WTC11 (cell line): Measurements from ENCODE around the gene METRNL. TPM values are rescaled to one million over a fixed set of nuclear protein-coding genes. Genes with fewer than 3 reads are reported as not detected.
A peak's percentile ranks its signal among the peaks of the same experiment; 100 is the strongest.

ENCODE experiments used
- ATAC-seq: fragments of 200-7000 bp; cut with Tn5 transposase; 2 replicates; pipeline ENCODE4 v1.10.0; 2021; ENCODE audit warnings: mild to moderate bottlenecking, moderate library complexity
- CTCF ChIA-PET: fragments of 300-600 bp; sonication (Branson Sonifier 250); formaldehyde crosslinking; loops from one replicate; lab custom pipeline; 2021; ENCODE audit warnings: antibody characterized with exemption; lab: Charles Lee
- POLR2A ChIA-PET: fragments of 350-600 bp; sonication (Branson Sonifier 250); formaldehyde crosslinking; loops from one replicate; lab custom pipeline; 2021; ENCODE audit warnings: antibody characterized with exemption; lab: Charles Lee
- DNase-seq: peaks from one replicate; pipeline ENCODE4 v3.0.0; 2021; ENCODE audit warnings: low spot score
- H3K27ac Mint-ChIP-seq: 2 replicates; pipeline ENCODE4 v1.8.0; 2021; ENCODE audit warnings: mixed read lengths
- H3K27me3 Mint-ChIP-seq: 2 replicates; pipeline ENCODE4 v1.8.0; 2021; ENCODE audit warnings: low read depth, mild to moderate bottlenecking, moderate library complexity, mixed read lengths
- H3K36me3 Mint-ChIP-seq: 2 replicates; pipeline ENCODE4 v1.8.0; 2021; ENCODE audit warnings: mixed read lengths
- H3K4me1 Mint-ChIP-seq: 2 replicates; pipeline ENCODE4 v1.8.0; 2022; ENCODE audit warnings: mixed read lengths
- H3K4me3 Mint-ChIP-seq: 2 replicates; pipeline ENCODE4 v1.8.0; 2021; ENCODE audit warnings: mild to moderate bottlenecking, moderate library complexity, mixed read lengths
- H3K9me3 Mint-ChIP-seq: 2 replicates; pipeline ENCODE4 v1.8.0; 2021; ENCODE audit warnings: mixed read lengths
- ELF4 ChIP-seq: sonication (generic); formaldehyde crosslinking; IDR thresholded peaks from 2 replicates; pipeline ENCODE4 v1.8.1; 2022; ENCODE audit warnings: low read depth, mild to moderate bottlenecking, moderate library complexity, missing genetic modification reagents
- IRF2 ChIP-seq: sonication (generic); formaldehyde crosslinking; IDR thresholded peaks from 2 replicates; pipeline ENCODE4 v1.8.0; 2022; ENCODE audit warnings: low read depth, missing genetic modification reagents, borderline replicate concordance
- SMAD3 ChIP-seq: sonication (generic); formaldehyde crosslinking; IDR thresholded peaks from 2 replicates; pipeline ENCODE4 v1.8.0; 2022; ENCODE audit warnings: missing genetic modification reagents, mild to moderate bottlenecking, borderline replicate concordance
- SOX15 ChIP-seq: fragments of 250-450 bp; sonication (Bioruptor Pico); IDR thresholded peaks from 2 replicates; pipeline ENCODE4 v1.9.0; 2021; ENCODE audit warnings: mild to moderate bottlenecking
- ZBTB21 ChIP-seq: sonication (generic); formaldehyde crosslinking; IDR thresholded peaks from 2 replicates; pipeline ENCODE4 v1.8.1; 2023; ENCODE audit warnings: mild to moderate bottlenecking, missing genetic modification reagents, borderline replicate concordance
- ZNF263 ChIP-seq: sonication (generic); formaldehyde crosslinking; IDR thresholded peaks from 2 replicates; pipeline ENCODE4 v1.8.1; 2022; ENCODE audit warnings: low read depth, mild to moderate bottlenecking, moderate library complexity, missing genetic modification reagents
- ZNF671 ChIP-seq: fragments of 250-450 bp; sonication (Bioruptor Pico); IDR thresholded peaks from 2 replicates; pipeline ENCODE4 v1.8.0; 2021; ENCODE audit warnings: mild to moderate bottlenecking
- total RNA-seq: library from RNA; stranded (reverse); gene quantifications from 3 replicates; pipeline ENCODE4 v1.2.3, GENCODE V29; 2021
- TF ChIP-seq, protein P1 (sequence below): sonication (generic); formaldehyde crosslinking; IDR thresholded peaks from 2 replicates; pipeline ENCODE4 v1.8.1; 2022; ENCODE audit warnings: missing genetic modification reagents, borderline replicate concordance
- TF ChIP-seq, protein P2 (sequence below): sonication (generic); formaldehyde crosslinking; IDR thresholded peaks from 2 replicates; pipeline ENCODE4 v1.8.0; 2023; ENCODE audit warnings: missing genetic modification reagents, mild to moderate bottlenecking, borderline replicate concordance
- TF ChIP-seq, protein P3 (sequence below): fragments of 250-450 bp; sonication (Bioruptor Pico); IDR thresholded peaks from 2 replicates; pipeline ENCODE4 v2.1.2; 2022; ENCODE audit warnings: mild to moderate bottlenecking, moderate library complexity
- TF ChIP-seq, protein P4 (sequence below): fragments of 250-450 bp; sonication (Bioruptor Pico); IDR thresholded peaks from 2 replicates; pipeline ENCODE4 v1.9.0; 2021; ENCODE audit warnings: moderate library complexity, mild to moderate bottlenecking, inconsistent platforms, borderline replicate concordance
- TF ChIP-seq, protein P5 (sequence below): sonication (generic); formaldehyde crosslinking; IDR thresholded peaks from 2 replicates; pipeline ENCODE4 v1.8.1; 2023; ENCODE audit warnings: mild to moderate bottlenecking, missing genetic modification reagents, moderate library complexity
- TF ChIP-seq, protein P6 (sequence below): sonication (generic); formaldehyde crosslinking; IDR thresholded peaks from 2 replicates; pipeline ENCODE4 v1.8.1; 2022; ENCODE audit warnings: low read depth, mild to moderate bottlenecking, moderate library complexity, missing genetic modification reagents, borderline replicate concordance
- TF ChIP-seq, protein P7 (sequence below): sonication (generic); formaldehyde crosslinking; conservative IDR thresholded peaks from 2 replicates; pipeline ENCODE4 v1.8.1; 2023; ENCODE audit warnings: mild to moderate bottlenecking, low read depth, missing genetic modification reagents, moderate library complexity
- TF ChIP-seq, protein P8 (sequence below): sonication (generic); formaldehyde crosslinking; IDR thresholded peaks from 2 replicates; pipeline ENCODE4 v1.8.1; 2022; ENCODE audit warnings: mild to moderate bottlenecking, missing genetic modification reagents, moderate library complexity, borderline replicate concordance
- TF ChIP-seq, protein P9 (sequence below): sonication (generic); formaldehyde crosslinking; conservative IDR thresholded peaks from 2 replicates; pipeline ENCODE4 v1.8.1; 2022; ENCODE audit warnings: mild to moderate bottlenecking, missing genetic modification reagents
- TF ChIP-seq, protein P10 (sequence below): fragments of 250-450 bp; sonication (Bioruptor Pico); conservative IDR thresholded peaks from 2 replicates; pipeline ENCODE4 v1.9.0; 2021; ENCODE audit warnings: mild to moderate bottlenecking

METRNL gene
- total RNA-seq, 1 experiment from 2014 or later: 27.7 TPM

DNA sequence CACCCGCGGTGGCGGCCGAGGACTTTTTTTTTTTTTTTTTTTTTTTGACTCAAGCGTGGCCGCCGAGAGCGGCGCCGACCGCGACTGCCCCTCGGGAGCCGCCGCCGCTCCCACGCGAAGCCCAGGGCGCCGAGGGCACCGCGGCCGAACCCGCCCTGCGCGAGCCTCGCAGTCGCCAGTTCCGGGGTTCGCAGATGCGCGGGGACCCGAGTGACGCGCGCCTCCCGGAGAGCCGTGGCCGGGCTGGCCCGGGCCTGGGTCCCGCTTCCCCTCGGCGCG lies 1.1 kb downstream of the METRNL start (continued):
- TF ChIP-seq, protein P1, sequence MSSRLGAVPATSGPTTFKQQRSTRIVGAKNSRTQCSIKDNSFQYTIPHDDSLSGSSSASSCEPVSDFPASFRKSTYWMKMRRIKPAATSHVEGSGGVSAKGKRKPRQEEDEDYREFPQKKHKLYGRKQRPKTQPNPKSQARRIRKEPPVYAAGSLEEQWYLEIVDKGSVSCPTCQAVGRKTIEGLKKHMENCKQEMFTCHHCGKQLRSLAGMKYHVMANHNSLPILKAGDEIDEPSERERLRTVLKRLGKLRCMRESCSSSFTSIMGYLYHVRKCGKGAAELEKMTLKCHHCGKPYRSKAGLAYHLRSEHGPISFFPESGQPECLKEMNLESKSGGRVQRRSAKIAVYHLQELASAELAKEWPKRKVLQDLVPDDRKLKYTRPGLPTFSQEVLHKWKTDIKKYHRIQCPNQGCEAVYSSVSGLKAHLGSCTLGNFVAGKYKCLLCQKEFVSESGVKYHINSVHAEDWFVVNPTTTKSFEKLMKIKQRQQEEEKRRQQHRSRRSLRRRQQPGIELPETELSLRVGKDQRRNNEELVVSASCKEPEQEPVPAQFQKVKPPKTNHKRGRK (CRISPR knock-in tag): no peak
- TF ChIP-seq, protein P2, sequence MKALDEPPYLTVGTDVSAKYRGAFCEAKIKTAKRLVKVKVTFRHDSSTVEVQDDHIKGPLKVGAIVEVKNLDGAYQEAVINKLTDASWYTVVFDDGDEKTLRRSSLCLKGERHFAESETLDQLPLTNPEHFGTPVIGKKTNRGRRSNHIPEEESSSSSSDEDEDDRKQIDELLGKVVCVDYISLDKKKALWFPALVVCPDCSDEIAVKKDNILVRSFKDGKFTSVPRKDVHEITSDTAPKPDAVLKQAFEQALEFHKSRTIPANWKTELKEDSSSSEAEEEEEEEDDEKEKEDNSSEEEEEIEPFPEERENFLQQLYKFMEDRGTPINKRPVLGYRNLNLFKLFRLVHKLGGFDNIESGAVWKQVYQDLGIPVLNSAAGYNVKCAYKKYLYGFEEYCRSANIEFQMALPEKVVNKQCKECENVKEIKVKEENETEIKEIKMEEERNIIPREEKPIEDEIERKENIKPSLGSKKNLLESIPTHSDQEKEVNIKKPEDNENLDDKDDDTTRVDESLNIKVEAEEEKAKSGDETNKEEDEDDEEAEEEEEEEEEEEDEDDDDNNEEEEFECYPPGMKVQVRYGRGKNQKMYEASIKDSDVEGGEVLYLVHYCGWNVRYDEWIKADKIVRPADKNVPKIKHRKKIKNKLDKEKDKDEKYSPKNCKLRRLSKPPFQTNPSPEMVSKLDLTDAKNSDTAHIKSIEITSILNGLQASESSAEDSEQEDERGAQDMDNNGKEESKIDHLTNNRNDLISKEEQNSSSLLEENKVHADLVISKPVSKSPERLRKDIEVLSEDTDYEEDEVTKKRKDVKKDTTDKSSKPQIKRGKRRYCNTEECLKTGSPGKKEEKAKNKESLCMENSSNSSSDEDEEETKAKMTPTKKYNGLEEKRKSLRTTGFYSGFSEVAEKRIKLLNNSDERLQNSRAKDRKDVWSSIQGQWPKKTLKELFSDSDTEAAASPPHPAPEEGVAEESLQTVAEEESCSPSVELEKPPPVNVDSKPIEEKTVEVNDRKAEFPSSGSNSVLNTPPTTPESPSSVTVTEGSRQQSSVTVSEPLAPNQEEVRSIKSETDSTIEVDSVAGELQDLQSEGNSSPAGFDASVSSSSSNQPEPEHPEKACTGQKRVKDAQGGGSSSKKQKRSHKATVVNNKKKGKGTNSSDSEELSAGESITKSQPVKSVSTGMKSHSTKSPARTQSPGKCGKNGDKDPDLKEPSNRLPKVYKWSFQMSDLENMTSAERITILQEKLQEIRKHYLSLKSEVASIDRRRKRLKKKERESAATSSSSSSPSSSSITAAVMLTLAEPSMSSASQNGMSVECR (CRISPR knock-in tag): no peak
- TF ChIP-seq IRF2 (no peak), SMAD3 (CRISPR knock-in tag) (no peak), SOX15 (CRISPR knock-in tag) (no peak), ELF4 (CRISPR knock-in tag) (no peak), ZNF263 (no peak)
- TF ChIP-seq, protein P3, sequence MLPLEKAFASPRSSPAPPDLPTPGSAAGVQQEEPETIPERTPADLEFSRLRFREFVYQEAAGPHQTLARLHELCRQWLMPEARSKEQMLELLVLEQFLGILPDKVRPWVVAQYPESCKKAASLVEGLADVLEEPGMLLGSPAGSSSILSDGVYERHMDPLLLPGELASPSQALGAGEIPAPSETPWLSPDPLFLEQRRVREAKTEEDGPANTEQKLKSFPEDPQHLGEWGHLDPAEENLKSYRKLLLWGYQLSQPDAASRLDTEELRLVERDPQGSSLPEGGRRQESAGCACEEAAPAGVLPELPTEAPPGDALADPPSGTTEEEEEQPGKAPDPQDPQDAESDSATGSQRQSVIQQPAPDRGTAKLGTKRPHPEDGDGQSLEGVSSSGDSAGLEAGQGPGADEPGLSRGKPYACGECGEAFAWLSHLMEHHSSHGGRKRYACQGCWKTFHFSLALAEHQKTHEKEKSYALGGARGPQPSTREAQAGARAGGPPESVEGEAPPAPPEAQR (CRISPR knock-in tag): no peak
- TF ChIP-seq, protein P4, sequence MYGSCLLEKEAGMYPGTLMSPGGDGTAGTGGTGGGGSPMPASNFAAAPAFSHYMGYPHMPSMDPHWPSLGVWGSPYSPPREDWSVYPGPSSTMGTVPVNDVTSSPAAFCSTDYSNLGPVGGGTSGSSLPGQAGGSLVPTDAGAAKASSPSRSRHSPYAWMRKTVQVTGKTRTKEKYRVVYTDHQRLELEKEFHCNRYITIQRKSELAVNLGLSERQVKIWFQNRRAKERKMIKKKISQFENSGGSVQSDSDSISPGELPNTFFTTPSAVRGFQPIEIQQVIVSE (CRISPR knock-in tag): no peak
- TF ChIP-seq, protein P5, sequence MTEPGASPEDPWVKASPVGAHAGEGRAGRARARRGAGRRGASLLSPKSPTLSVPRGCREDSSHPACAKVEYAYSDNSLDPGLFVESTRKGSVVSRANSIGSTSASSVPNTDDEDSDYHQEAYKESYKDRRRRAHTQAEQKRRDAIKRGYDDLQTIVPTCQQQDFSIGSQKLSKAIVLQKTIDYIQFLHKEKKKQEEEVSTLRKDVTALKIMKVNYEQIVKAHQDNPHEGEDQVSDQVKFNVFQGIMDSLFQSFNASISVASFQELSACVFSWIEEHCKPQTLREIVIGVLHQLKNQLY (CRISPR knock-in tag): no peak
- TF ChIP-seq, protein P6, sequence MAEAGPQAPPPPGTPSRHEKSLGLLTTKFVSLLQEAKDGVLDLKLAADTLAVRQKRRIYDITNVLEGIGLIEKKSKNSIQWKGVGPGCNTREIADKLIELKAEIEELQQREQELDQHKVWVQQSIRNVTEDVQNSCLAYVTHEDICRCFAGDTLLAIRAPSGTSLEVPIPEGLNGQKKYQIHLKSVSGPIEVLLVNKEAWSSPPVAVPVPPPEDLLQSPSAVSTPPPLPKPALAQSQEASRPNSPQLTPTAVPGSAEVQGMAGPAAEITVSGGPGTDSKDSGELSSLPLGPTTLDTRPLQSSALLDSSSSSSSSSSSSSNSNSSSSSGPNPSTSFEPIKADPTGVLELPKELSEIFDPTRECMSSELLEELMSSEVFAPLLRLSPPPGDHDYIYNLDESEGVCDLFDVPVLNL: no peak

DNA sequence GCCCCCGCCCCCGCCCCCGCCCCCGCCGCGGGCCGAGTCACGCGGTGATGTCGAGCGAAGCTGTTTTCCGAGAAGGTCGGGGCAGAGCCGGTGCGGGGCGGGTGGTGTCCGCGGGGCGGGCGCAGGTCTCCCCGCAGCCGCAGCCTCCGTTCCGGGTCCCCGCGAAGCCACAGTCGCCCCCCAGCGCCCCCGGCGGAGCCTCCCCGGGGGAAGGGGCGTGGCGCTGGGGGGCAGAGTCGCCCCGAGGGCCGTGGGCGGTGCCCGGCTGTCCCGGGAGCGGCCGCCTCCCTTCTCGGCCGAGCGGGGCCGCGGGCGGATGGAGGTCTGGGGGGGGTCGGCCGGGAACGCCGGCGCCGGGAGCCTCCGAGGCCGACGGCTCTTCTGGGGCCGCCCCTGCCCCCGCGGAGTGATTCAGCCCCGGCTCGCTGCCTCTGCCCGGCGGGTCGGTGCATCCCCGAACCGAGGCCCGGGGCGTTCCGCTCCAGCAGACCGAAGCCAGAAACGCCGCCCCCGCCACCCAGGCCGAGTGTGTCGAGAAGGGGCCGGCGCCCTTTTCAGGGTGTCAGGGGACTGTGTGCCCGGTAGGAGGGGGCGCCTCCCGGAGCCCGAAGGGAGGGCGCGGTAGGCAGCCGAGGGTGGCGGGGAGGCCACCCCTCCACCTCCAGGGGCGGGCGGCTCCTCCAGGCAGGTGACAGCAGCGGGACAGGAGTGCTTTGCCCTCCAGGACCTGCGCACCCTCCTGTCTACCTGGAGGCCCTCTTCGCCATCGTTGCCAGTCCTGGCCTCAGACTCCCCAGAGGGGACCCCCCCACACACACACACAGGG lies 1.7 kb downstream of the METRNL start:
- no peak for ATAC-seq
- no peak for DNase-seq
- ChIA-PET POLR2A (no interaction called here), CTCF (no interaction called here)
- H3K27me3 Mint-ChIP-seq: peaks cover 39% of the 10 kb centered on the region
- peak overlapping the region; percentile 62 for H3K4me3 Mint-ChIP-seq
- H3K27ac Mint-ChIP-seq: no peak overlapping the region
- H3K4me1 Mint-ChIP-seq: peaks cover 43% of the 10 kb centered on the region
- H3K36me3 Mint-ChIP-seq: peaks cover 4% of the 10 kb centered on the region; the same call in 1 of the 2 replicates
- H3K9me3 Mint-ChIP-seq: no peaks in the 10 kb centered on the region
- TF ChIP-seq ZNF671 (CRISPR knock-in tag): no peak
- TF ChIP-seq, protein P7, sequence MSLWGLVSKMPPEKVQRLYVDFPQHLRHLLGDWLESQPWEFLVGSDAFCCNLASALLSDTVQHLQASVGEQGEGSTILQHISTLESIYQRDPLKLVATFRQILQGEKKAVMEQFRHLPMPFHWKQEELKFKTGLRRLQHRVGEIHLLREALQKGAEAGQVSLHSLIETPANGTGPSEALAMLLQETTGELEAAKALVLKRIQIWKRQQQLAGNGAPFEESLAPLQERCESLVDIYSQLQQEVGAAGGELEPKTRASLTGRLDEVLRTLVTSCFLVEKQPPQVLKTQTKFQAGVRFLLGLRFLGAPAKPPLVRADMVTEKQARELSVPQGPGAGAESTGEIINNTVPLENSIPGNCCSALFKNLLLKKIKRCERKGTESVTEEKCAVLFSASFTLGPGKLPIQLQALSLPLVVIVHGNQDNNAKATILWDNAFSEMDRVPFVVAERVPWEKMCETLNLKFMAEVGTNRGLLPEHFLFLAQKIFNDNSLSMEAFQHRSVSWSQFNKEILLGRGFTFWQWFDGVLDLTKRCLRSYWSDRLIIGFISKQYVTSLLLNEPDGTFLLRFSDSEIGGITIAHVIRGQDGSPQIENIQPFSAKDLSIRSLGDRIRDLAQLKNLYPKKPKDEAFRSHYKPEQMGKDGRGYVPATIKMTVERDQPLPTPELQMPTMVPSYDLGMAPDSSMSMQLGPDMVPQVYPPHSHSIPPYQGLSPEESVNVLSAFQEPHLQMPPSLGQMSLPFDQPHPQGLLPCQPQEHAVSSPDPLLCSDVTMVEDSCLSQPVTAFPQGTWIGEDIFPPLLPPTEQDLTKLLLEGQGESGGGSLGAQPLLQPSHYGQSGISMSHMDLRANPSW (CRISPR knock-in tag): no peak
- no peak for TF ChIP-seq SOX15 (CRISPR knock-in tag)
- TF ChIP-seq, protein P8, sequence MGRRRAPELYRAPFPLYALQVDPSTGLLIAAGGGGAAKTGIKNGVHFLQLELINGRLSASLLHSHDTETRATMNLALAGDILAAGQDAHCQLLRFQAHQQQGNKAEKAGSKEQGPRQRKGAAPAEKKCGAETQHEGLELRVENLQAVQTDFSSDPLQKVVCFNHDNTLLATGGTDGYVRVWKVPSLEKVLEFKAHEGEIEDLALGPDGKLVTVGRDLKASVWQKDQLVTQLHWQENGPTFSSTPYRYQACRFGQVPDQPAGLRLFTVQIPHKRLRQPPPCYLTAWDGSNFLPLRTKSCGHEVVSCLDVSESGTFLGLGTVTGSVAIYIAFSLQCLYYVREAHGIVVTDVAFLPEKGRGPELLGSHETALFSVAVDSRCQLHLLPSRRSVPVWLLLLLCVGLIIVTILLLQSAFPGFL: no peak
- TF ChIP-seq ZBTB21 (CRISPR knock-in tag): no peak
- TF ChIP-seq, protein P9, sequence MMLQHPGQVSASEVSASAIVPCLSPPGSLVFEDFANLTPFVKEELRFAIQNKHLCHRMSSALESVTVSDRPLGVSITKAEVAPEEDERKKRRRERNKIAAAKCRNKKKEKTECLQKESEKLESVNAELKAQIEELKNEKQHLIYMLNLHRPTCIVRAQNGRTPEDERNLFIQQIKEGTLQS: no peak
- TF ChIP-seq, protein P10, sequence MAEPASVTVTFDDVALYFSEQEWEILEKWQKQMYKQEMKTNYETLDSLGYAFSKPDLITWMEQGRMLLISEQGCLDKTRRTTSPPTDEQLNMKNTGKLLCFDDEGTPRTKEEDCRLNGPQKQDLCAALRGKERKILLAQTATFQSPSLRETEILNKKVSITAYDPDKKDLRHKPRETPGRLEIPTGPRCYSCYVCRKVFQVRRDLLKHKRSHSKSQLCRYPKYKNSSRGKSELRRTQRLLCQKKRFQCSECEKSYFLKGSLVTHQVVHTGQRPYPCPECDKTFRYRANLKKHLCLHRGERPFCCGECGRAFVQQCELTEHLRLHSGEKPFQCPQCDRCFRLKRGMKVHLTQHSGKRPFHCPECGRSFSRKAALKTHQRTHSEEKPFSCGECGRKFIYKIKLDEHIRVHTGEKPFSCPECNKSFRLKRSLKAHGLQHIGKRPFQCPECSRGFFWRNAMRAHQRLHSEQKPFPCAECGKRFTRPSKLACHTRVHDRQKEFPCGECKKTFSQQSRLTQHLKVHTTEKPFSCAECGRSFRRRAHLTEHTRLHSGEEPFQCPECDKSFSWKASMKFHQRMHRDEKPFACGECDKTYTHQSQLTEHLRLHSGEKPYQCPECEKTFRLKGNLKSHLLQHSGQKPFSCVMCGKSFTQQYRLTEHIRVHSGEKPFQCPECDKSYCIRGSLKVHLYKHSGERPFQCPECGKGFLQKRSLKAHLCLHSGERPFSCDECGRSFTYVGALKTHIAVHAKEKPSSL (CRISPR knock-in tag): no peak
